ENCODE results near the gene SLC6A6.

DNA sequence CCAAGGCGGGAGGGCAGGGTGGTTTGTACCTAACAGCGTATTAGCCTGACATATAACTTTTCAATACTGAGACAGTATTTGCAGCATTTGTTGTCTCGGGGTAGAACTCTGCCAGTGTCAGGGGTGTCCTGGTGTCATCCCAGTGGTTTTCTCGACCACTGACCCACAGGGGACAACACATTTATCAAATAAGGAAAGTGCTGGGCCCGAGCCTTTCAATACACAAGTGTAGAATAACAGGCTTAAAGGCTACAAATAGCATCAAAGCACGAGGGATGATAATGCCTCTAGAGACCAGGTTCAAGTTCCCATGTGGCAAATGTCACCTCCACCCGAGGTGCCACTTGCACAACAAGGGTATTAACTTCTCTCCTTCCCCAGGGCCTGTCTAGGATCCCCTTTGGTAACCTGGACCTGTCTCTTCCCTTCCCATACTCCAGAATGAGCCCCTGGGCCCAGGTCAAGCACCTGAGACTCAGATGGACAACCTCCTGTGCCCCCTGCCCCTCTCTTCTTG is 9.5 kb upstream of the SLC6A6 start:
- TF ChIP-seq, protein P1, sequence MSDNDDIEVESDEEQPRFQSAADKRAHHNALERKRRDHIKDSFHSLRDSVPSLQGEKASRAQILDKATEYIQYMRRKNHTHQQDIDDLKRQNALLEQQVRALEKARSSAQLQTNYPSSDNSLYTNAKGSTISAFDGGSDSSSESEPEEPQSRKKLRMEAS (IDR thresholded peaks at IDR 0.05): no peak
- TF ChIP-seq GABPA (IDR thresholded peaks at IDR 0.05 in 1 of 2, conservative IDR thresholded peaks at IDR 0.05 in 1 of 2) (no peak), SP1 (IDR thresholded peaks at IDR 0.05) (no peak), JUND (IDR thresholded peaks at IDR 0.05) (no peak), FOXA1 (IDR thresholded peaks at IDR 0.05) (no peak), TAF1 (conservative IDR thresholded peaks at IDR 0.05) (no peak)
- TF ChIP-seq, protein P2, sequence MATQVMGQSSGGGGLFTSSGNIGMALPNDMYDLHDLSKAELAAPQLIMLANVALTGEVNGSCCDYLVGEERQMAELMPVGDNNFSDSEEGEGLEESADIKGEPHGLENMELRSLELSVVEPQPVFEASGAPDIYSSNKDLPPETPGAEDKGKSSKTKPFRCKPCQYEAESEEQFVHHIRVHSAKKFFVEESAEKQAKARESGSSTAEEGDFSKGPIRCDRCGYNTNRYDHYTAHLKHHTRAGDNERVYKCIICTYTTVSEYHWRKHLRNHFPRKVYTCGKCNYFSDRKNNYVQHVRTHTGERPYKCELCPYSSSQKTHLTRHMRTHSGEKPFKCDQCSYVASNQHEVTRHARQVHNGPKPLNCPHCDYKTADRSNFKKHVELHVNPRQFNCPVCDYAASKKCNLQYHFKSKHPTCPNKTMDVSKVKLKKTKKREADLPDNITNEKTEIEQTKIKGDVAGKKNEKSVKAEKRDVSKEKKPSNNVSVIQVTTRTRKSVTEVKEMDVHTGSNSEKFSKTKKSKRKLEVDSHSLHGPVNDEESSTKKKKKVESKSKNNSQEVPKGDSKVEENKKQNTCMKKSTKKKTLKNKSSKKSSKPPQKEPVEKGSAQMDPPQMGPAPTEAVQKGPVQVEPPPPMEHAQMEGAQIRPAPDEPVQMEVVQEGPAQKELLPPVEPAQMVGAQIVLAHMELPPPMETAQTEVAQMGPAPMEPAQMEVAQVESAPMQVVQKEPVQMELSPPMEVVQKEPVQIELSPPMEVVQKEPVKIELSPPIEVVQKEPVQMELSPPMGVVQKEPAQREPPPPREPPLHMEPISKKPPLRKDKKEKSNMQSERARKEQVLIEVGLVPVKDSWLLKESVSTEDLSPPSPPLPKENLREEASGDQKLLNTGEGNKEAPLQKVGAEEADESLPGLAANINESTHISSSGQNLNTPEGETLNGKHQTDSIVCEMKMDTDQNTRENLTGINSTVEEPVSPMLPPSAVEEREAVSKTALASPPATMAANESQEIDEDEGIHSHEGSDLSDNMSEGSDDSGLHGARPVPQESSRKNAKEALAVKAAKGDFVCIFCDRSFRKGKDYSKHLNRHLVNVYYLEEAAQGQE (IDR thresholded peaks at IDR 0.05): no peak
- TF ChIP-seq, protein P3, sequence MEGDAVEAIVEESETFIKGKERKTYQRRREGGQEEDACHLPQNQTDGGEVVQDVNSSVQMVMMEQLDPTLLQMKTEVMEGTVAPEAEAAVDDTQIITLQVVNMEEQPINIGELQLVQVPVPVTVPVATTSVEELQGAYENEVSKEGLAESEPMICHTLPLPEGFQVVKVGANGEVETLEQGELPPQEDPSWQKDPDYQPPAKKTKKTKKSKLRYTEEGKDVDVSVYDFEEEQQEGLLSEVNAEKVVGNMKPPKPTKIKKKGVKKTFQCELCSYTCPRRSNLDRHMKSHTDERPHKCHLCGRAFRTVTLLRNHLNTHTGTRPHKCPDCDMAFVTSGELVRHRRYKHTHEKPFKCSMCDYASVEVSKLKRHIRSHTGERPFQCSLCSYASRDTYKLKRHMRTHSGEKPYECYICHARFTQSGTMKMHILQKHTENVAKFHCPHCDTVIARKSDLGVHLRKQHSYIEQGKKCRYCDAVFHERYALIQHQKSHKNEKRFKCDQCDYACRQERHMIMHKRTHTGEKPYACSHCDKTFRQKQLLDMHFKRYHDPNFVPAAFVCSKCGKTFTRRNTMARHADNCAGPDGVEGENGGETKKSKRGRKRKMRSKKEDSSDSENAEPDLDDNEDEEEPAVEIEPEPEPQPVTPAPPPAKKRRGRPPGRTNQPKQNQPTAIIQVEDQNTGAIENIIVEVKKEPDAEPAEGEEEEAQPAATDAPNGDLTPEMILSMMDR (IDR thresholded peaks at IDR 0.05; ENCODE audit: low read depth, low read length, missing input control): no peak
- TF ChIP-seq, protein P4, sequence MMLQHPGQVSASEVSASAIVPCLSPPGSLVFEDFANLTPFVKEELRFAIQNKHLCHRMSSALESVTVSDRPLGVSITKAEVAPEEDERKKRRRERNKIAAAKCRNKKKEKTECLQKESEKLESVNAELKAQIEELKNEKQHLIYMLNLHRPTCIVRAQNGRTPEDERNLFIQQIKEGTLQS (IDR thresholded peaks at IDR 0.05): no peak

Measured in liver (tissue), 3 donors.